HCT116 (cell line): ENCODE measurements around the gene EIF5A2. TPM values are rescaled to one million over a fixed set of nuclear protein-coding genes. Genes with fewer than 3 reads are reported as not detected.

Experiments used
- ATAC-seq: fragments of 200-7000 bp; cut with Tn5 transposase; 2 replicates; pipeline ENCODE4 v1.9.1; 2020; ENCODE audit warnings: mild to moderate bottlenecking, moderate library complexity
- BruUV-seq: library from RNA; stranded (reverse); fragments of 400-500 nt; replicated peaks from 2 replicates; lab custom pipeline; 2021; lab: Mats Ljungman, UMichigan
- CTCF ChIA-PET: fragments of 300-600 bp; sonication (Branson Sonifier 250); formaldehyde crosslinking; loops from one replicate; lab custom pipeline; 2021; ENCODE audit warnings: antibody characterized with exemption; lab: Charles Lee
- POLR2A ChIA-PET: fragments of 300-600, 350-600 bp; sonication (Branson Sonifier 250); formaldehyde crosslinking; loops from one replicate; lab custom pipeline; 2021; ENCODE audit warnings: antibody characterized with exemption; lab: Charles Lee
- RAD21 ChIA-PET, 2 experiments: fragments of 300-600 bp; sonication (Branson Sonifier 250); formaldehyde crosslinking; loops; one replicate each; lab custom pipeline; 2023; ENCODE audit warnings: low total read pairs in 2 of 2; ENCODE audit not compliant: uncharacterized antibody in 2 of 2, unreplicated experiment in 2 of 2, low non-redundant PET in 1 of 2; lab: Charles Lee
- DNase-seq: peaks from one replicate; pipeline ENCODE4 v3.0.0-alpha.2; 2010; ENCODE audit warnings: low read depth, low spot score
- H2AFZ ChIP-seq: fragments of 200-600 bp; shearing (Covaris generic), sonication (generic); 2 replicates; pipeline ENCODE4 v1.6.1; 2017; ENCODE audit warnings: low read depth, mixed run types, mixed read lengths, antibody characterized with exemption, low read length; ENCODE audit not compliant: poor library complexity, severe bottlenecking
- H3K27ac ChIP-seq: 2 replicates; pipeline ENCODE4 v1.5.1; 2012; ENCODE audit warnings: low read depth, low read length
- H3K27me3 ChIP-seq: fragments of 200-600 bp; sonication (generic); 2 replicates; pipeline ENCODE4 v1.6.1; 2016; ENCODE audit warnings: mixed run types, low read length, mixed read lengths; ENCODE audit not compliant: insufficient read depth
- H3K36me3 ChIP-seq, 2 experiments: fragments of 200-500 bp in 1 of 2; fragments of 200-600 bp in 1 of 2; sonication (Bioruptor generic) in 1 of 2; sonication (generic) in 1 of 2; 2 replicates each; pipeline versions ENCODE4 v1.5.1 to v1.6.1; 2014 to 2016; ENCODE audit warnings: low read length in 2 of 2, inconsistent platforms in 1 of 2, mixed read lengths in 1 of 2, mixed run types in 1 of 2; ENCODE audit not compliant: insufficient read depth in 2 of 2, control insufficient read depth in 1 of 2
- H3K4me1 ChIP-seq, 2 experiments: fragments of 200-600 bp in 1 of 2; sonication (generic) in 1 of 2; 2 replicates each; pipeline versions ENCODE4 v1.5.1 to v1.6.1; 2012 to 2017; ENCODE audit warnings: low read length in 2 of 2, inconsistent platforms in 1 of 2, mild to moderate bottlenecking in 1 of 2, mixed read lengths in 1 of 2, mixed run types in 1 of 2, moderate library complexity in 1 of 2; ENCODE audit not compliant: insufficient read depth in 2 of 2, control insufficient read depth in 1 of 2
- H3K4me2 ChIP-seq: fragments of 200-600 bp; sonication (generic); 2 replicates; pipeline ENCODE4 v1.6.1; 2017; ENCODE audit warnings: mixed run types, low read length, mixed read lengths
- H3K4me3 ChIP-seq, 2 experiments: fragments of 200-600 bp in 1 of 2; sonication (generic) in 1 of 2; replicated peaks in 1 of 2; 2 replicates each; pipeline ENCODE4 v1.5.1; 2011 to 2016; ENCODE audit warnings: low read length in 2 of 2, control low read depth in 1 of 2, low read depth in 1 of 2, mild to moderate bottlenecking in 1 of 2, mixed read lengths in 1 of 2, mixed run types in 1 of 2
- H3K79me2 ChIP-seq: fragments of 200-600 bp; sonication (generic); 2 replicates; pipeline ENCODE4 v1.6.1; 2017; ENCODE audit warnings: mild to moderate bottlenecking, mixed run types, low read length, moderate library complexity, mixed read lengths; ENCODE audit not compliant: insufficient read depth
- H3K9ac ChIP-seq: fragments of 200-600 bp; sonication (generic); 2 replicates; pipeline ENCODE4 v1.6.1; 2016; ENCODE audit warnings: low read length, mixed read lengths
- H3K9me2 ChIP-seq: fragments of 200-600 bp; sonication (generic), shearing (Covaris generic); 2 replicates; pipeline ENCODE4 v1.6.1; 2017; ENCODE audit warnings: mixed run types, mild to moderate bottlenecking, moderate library complexity; ENCODE audit not compliant: insufficient read depth
- H3K9me3 ChIP-seq, 2 experiments: fragments of 200-500 bp in 1 of 2; fragments of 200-600 bp in 1 of 2; sonication (Bioruptor generic) in 1 of 2; sonication (generic) in 1 of 2; 2 replicates each; pipeline ENCODE4 v1.6.1; 2014 to 2017; ENCODE audit warnings: low read length in 2 of 2, mixed read lengths in 2 of 2, inconsistent platforms in 1 of 2, low read depth in 1 of 2, mild to moderate bottlenecking in 1 of 2, mixed run types in 1 of 2, moderate library complexity in 1 of 2; ENCODE audit not compliant: control insufficient read depth in 1 of 2, insufficient read depth in 1 of 2
- H4K20me1 ChIP-seq: fragments of 200-600 bp; sonication (generic), shearing (Covaris generic); 2 replicates; pipeline ENCODE4 v1.6.1; 2017; ENCODE audit warnings: mixed run types, mild to moderate bottlenecking, moderate library complexity; ENCODE audit not compliant: insufficient read depth
- JUND ChIP-seq: IDR thresholded peaks from 2 replicates; pipeline ENCODE4 v1.6.1; 2012
- POLR2AphosphoS5 ChIP-seq: IDR thresholded peaks from 2 replicates; pipeline ENCODE4 v1.6.1; 2011; ENCODE audit warnings: mild to moderate bottlenecking, low read depth, low read length, moderate library complexity
- SIN3A ChIP-seq: IDR thresholded peaks from 2 replicates; pipeline ENCODE4 v1.6.1; 2012; ENCODE audit warnings: low read depth
- SP1 ChIP-seq: IDR thresholded peaks from 2 replicates; pipeline ENCODE4 v1.6.1; 2012; ENCODE audit warnings: low read depth
- ZNF274 ChIP-seq: fragments of 200-500 bp; sonication (Bioruptor generic); IDR thresholded peaks from 2 replicates; pipeline ENCODE4 v1.6.1; 2014; ENCODE audit warnings: mild to moderate bottlenecking, low read depth, low read length, inconsistent platforms
- intact Hi-C: fragments of 100-400 bp; cut with micrococcal nuclease; formaldehyde crosslinking; loops from 2 replicates; pipeline ENCODE4 v1.10.0; 2022
- total RNA-seq: library from RNA; stranded (reverse); gene quantifications from one replicate; pipeline ENCODE4 v1.2.1, GENCODE V29; 2021; ENCODE audit not compliant: unreplicated experiment
- TF ChIP-seq, protein P1 (sequence below): IDR thresholded peaks from 2 replicates; pipeline ENCODE4 v1.6.1; 2011; ENCODE audit warnings: mild to moderate bottlenecking, low read length, moderate library complexity; ENCODE audit not compliant: insufficient replicate concordance; ENCODE audit errors: extremely low read depth

The EIF5A2 gene
- total RNA-seq, 1 experiment from 2014 or later, result 19.4 TPM

GRCh38 chr3:170869239-170869590 is 39.2 kb downstream of the EIF5A2 start:
- Histone ChIP-seq H3K9me2 (no peaks in the 10 kb centered on the region), H3K9me3 (no peaks in the 10 kb centered on the region), H4K20me1 (peaks cover 26% of the 10 kb centered on the region), H3K27me3 (no peaks in the 10 kb centered on the region), H3K4me1 (peaks cover 9 to 20% of the 10 kb centered on the region in 2 experiments), H3K27ac (peak overlapping the region; percentile 84), H3K4me2 (peak overlapping the region; percentile 90), H3K36me3 (peaks cover 26 to 31% of the 10 kb centered on the region in 2 experiments), H3K9ac (peak overlapping the region; percentile 84), H2AFZ (no peak overlapping the region), H3K4me3 (peak overlapping the region; percentile 75 to 79), H3K79me2 (peaks cover 37% of the 10 kb centered on the region)
- DNase-seq (no peak), ATAC-seq (no peak)
- intact Hi-C loops, result no loop called here
- RAD21 ChIA-PET, result no interaction called here
- CTCF ChIA-PET, result interaction anchor here (1.5 kb wide), 1 partner anchor 455 kb away, joined by 5 read pairs; no protein-coding TSS in a partner anchor
- BruUV-seq, result no TSS peak
- POLR2A ChIA-PET, result interaction anchor here (0.9 to 1.5 kb wide), 12 partner anchors 13 to 1100 kb away, joined by 3 to 11 read pairs (median 4); partner anchors contain the start of genes ACTRT3 and EIF5A2
- TF ChIP-seq ZNF274 (no peak), POLR2AphosphoS5 (peak; percentile 32), SP1 (no peak; the same call in 1 of the 2 replicates), JUND (no peak)
- TF ChIP-seq, protein P1, sequence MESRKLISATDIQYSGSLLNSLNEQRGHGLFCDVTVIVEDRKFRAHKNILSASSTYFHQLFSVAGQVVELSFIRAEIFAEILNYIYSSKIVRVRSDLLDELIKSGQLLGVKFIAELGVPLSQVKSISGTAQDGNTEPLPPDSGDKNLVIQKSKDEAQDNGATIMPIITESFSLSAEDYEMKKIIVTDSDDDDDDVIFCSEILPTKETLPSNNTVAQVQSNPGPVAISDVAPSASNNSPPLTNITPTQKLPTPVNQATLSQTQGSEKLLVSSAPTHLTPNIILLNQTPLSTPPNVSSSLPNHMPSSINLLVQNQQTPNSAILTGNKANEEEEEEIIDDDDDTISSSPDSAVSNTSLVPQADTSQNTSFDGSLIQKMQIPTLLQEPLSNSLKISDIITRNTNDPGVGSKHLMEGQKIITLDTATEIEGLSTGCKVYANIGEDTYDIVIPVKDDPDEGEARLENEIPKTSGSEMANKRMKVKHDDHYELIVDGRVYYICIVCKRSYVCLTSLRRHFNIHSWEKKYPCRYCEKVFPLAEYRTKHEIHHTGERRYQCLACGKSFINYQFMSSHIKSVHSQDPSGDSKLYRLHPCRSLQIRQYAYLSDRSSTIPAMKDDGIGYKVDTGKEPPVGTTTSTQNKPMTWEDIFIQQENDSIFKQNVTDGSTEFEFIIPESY, result no peak

DNA sequence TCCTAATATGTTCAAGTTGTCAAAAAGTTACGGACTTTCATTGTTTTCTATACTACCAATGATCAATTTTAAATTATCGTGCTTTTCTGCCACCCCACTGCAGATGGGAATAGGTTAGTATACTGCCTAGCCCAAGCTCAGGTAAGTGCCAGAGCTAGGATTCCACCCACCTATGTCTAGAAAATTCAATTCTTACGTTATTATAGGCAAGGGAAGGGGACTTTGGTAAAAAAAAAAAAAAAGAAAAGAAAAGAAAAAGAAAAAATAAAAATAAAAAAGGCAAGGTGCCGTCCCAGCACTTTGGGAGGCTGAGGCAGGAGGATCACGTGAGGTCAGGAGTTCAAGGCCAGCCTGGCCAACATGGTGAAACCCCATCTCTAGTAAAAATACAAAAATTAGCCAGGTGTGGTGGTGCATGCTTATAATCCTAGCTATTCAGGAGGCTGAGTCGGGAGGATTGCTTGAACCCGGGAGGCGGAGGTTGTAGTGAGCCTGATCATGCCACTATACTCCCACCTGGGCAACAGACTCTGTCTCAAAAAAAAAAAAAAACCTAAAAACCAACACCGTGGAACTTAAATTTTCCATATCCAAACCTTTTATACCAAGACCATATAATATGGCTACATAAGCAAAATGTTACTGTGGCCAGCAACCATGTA is 39.7 kb downstream of the EIF5A2 start:
- POLR2A ChIA-PET, result interaction anchor here (1.1 to 1.5 kb wide), 3 partner anchors 31 to 1099 kb away, joined by 3 to 4 read pairs (median 4); partner anchors contain the start of gene ACTRT3
- Histone ChIP-seq H3K4me1 (peaks cover 9 to 20% of the 10 kb centered on the region in 2 experiments), H3K36me3 (peaks cover 26 to 31% of the 10 kb centered on the region in 2 experiments), H3K4me3 (peak overlapping the region; percentile 75 to 79), H2AFZ (no peak overlapping the region), H3K4me2 (peak overlapping the region; percentile 90), H3K9ac (peak overlapping the region; percentile 84), H3K9me3 (no peaks in the 10 kb centered on the region), H4K20me1 (peaks cover 26% of the 10 kb centered on the region), H3K9me2 (no peaks in the 10 kb centered on the region), H3K27me3 (no peaks in the 10 kb centered on the region), H3K27ac (peak overlapping the region; percentile 84), H3K79me2 (peaks cover 37% of the 10 kb centered on the region)
- RAD21 ChIA-PET, result interaction anchor here in 1 of 2 experiments (0.7 kb wide), 1 partner anchor 26 kb away, joined by 3 read pairs; no protein-coding TSS in a partner anchor
- DNase-seq (no peak), ATAC-seq (no peak)
- intact Hi-C loops, result no loop called here
- TF ChIP-seq SIN3A (0 out of 2 replicates have a peak, but pooled peaks have one; percentile 19), SP1 (no peak), POLR2AphosphoS5 (peak; percentile 45; the same call in 1 of the 2 replicates)
- CTCF ChIA-PET, result no interaction called here
- no TSS peak for BruUV-seq
